A549 (cell line): Measurements from ENCODE around the gene ARTN.

Source experiments
- CEBPB ChIP-seq, 2 experiments: fragments of >200 bp in 1 of 2; sonication (Bioruptor Twin) in 1 of 2; formaldehyde crosslinking in 1 of 2; IDR thresholded peaks; 2 replicates each; pipeline ENCODE4 v1.6.1; 2012 to 2016
- CHD4 ChIP-seq: fragments of 200-600 bp; sonication (generic); IDR thresholded peaks from 2 replicates; pipeline ENCODE4 v1.6.1; 2016; ENCODE audit warnings: antibody characterized with exemption, mild to moderate bottlenecking, borderline replicate concordance
- POLR2A ChIP-seq: IDR thresholded peaks from 2 replicates; pipeline ENCODE4 v1.6.1; 2012; ENCODE audit warnings: mild to moderate bottlenecking, low read length
- POLR2AphosphoS2 ChIP-seq: conservative IDR thresholded peaks from 2 replicates; pipeline ENCODE4 v1.6.1; 2012; ENCODE audit warnings: low read length, improper control_type of control experiment, inconsistent platforms
- RAD21 ChIP-seq, 2 experiments: fragments of >200 bp in 1 of 2; sonication (Bioruptor Twin) in 1 of 2; formaldehyde crosslinking in 1 of 2; IDR thresholded peaks in 1 of 2; conservative IDR thresholded peaks in 1 of 2; 2 replicates in 1 of 2; 3 replicates in 1 of 2; pipeline ENCODE4 v1.6.1; 2012 to 2018; ENCODE audit warnings: inconsistent platforms in 1 of 2
- RFX5 ChIP-seq: fragments of 450-650 bp; IDR thresholded peaks from 2 replicates; pipeline ENCODE4 v1.7.1; 2014; ENCODE audit warnings: antibody characterized with exemption, mild to moderate bottlenecking, moderate library complexity
- SMC3 ChIP-seq: fragments of >200 bp; sonication (Bioruptor Twin); formaldehyde crosslinking; IDR thresholded peaks from 3 replicates; pipeline ENCODE4 v1.6.1; 2018; ENCODE audit warnings: inconsistent platforms
- ZFP36 ChIP-seq: fragments of 450-650 bp; IDR thresholded peaks from 2 replicates; pipeline ENCODE4 v1.6.1; 2014; ENCODE audit warnings: borderline replicate concordance; ENCODE audit not compliant: partially characterized antibody
- TF ChIP-seq, protein P1 (sequence below): fragments of >200 bp; sonication (Bioruptor Twin); formaldehyde crosslinking; IDR thresholded peaks from 3 replicates; pipeline ENCODE4 v1.5.1; 2016
- TF ChIP-seq, protein P2 (sequence below): fragments of 450-650 bp; IDR thresholded peaks from 2 replicates; pipeline ENCODE4 v1.6.1; 2014; ENCODE audit warnings: antibody characterized with exemption

DNA sequence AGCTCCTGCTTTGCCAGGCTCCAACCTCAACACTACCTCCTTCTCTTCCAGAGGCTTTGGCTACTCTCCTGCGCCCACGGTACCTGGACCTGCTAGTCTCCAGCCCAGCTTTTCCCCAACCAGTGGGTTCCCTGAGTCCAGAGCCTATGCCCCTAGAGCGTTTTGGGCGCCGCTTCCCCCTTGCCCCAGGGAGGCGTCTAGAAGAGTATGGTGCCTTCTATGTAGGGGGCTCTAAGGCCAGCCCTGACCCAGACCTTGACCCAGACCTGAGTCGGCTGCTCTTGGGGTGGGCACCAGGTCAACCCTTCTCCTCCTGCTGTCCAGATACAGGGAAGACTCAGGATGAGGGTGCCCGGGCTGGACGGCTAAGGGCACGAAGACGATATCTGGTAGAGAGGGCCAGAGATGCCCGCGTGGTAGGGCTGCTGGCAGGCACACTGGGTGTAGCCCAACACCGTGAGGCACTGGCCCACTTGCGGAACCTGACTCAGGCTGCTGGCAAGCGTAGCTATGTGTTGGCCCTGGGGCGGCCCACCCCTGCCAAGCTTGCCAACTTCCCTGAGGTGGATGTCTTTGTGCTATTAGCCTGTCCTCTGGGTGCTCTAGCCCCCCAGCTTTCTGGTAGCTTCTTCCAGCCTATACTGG is 37.9 kb downstream of the ARTN start:
- TF ChIP-seq, protein P1, sequence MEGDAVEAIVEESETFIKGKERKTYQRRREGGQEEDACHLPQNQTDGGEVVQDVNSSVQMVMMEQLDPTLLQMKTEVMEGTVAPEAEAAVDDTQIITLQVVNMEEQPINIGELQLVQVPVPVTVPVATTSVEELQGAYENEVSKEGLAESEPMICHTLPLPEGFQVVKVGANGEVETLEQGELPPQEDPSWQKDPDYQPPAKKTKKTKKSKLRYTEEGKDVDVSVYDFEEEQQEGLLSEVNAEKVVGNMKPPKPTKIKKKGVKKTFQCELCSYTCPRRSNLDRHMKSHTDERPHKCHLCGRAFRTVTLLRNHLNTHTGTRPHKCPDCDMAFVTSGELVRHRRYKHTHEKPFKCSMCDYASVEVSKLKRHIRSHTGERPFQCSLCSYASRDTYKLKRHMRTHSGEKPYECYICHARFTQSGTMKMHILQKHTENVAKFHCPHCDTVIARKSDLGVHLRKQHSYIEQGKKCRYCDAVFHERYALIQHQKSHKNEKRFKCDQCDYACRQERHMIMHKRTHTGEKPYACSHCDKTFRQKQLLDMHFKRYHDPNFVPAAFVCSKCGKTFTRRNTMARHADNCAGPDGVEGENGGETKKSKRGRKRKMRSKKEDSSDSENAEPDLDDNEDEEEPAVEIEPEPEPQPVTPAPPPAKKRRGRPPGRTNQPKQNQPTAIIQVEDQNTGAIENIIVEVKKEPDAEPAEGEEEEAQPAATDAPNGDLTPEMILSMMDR: no peak
- TF ChIP-seq, protein P2, sequence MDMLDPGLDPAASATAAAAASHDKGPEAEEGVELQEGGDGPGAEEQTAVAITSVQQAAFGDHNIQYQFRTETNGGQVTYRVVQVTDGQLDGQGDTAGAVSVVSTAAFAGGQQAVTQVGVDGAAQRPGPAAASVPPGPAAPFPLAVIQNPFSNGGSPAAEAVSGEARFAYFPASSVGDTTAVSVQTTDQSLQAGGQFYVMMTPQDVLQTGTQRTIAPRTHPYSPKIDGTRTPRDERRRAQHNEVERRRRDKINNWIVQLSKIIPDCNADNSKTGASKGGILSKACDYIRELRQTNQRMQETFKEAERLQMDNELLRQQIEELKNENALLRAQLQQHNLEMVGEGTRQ: no peak
- TF ChIP-seq SMC3: no peak
- no peak for TF ChIP-seq POLR2AphosphoS2
- no peak for TF ChIP-seq POLR2A
- no peak for TF ChIP-seq RAD21 (conservative IDR thresholded peaks at IDR 0.05 in 1 of 2, IDR thresholded peaks at IDR 0.05 in 1 of 2)
- no peak for TF ChIP-seq ZFP36
- TF ChIP-seq CHD4: no peak
- TF ChIP-seq CEBPB (IDR thresholded peaks at IDR 0.05): no peak
- TF ChIP-seq RFX5: no peak
